GM19099 (cell line): ENCODE results near the gene INPP5D.

ENCODE experiments used
- POLR2A ChIP-seq: IDR thresholded peaks from 3 replicates; pipeline ENCODE4 v1.6.1; 2011; ENCODE audit warnings: low read depth; ENCODE audit not compliant: insufficient read length; ENCODE audit errors: extremely low read depth

The INPP5D gene

DNA sequence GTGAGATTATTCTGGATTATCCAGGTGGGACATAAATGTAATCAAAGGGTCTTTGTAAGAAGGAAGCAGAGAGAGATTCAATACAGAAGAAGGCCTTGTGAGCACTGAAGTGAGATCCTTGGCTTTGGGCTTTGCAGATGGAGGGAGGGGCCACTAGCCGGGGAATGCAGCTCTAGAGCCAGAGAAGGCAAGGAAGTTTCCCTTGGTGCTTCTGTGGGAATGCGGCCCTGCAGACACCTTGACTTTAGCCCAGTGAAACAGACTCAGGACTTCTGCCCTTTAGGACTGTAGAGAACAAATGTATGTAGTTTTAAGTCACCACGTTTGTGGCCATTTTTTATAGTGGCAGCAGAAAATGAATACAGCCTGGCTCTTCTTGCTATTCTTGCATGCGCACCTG is 19.6 kb upstream of the INPP5D start:
- TF ChIP-seq POLR2A: no peak

DNA sequence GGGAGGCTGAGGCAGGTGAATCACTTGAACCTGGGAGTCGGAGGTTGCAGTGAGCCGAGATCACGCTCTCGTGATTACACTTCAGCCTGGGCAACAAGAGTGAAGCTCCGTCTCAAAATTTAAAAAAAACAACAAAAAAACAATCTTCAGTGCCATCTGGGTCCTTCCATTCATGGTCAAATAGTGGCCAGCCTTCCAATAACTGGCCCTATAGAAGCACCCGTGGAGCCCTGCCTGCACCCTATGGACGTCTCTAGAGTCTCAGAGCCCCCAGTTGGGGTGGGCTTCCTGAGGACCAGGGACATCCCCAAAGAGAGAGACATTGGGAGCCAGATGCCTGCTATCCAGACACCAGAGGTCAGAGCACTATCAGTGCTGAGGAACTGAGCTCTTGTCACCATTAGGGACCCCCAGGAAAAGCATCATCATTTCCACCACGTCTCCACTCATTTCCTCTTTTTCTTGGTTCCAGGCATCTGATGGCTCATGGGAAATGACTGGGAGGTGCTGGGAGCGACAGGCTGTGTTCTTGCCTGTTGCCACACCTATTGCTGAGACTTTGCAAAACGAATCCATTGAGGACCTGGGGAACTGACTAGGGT is 18.3 kb upstream of the INPP5D start:
- no peak for TF ChIP-seq POLR2A

DNA sequence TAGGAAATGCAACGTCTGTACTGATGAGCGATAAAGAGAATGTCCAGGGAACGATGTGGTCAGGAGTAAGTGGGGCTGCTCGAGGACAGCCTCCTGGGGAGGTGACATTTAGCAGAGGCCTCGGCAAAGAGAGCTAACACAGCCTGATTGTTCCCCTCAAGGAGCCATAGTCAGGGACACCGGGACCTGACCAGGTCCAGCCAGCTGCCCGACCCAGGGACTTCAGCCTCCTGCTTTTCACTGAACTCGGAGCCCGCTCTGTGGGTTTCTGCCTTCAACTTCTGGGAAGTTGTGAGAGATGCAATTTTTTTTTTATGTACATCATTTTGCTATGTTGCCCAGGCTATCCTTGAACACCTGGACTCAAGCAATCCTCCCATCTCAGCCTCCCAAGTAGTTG is 17.6 kb upstream of the INPP5D start:
- TF ChIP-seq POLR2A: no peak

DNA sequence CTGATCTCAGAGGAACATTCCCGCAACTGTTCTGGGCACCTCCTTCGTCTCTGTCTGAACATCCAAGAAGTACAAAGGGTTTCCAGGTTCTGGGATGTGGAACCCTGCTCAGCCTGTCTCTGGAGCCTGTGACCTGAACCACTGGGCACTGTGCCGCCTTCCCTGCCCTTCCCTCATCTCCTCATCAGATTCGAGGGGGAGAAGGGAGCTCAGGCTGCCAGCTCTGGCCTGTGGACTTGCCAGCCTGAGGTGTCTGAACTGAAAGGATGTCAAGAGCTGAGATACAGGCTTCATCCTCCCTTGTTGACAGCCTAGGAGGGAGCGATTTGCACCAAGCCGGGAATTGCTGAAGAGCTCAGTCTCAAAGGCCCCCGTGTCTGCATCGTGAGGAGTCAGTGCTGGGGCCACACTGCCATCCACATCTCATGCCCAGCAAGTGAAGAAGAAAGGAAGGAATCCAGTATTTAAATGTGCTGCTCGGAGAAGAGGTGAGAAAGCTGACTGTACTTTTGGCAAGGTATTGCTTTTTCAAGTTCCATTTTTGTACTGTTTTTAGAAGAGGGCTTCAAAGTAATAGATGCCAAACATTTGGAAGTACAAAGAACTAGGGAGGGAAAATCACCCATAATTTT is 15.1 kb upstream of the INPP5D start:
- no peak for TF ChIP-seq POLR2A

DNA sequence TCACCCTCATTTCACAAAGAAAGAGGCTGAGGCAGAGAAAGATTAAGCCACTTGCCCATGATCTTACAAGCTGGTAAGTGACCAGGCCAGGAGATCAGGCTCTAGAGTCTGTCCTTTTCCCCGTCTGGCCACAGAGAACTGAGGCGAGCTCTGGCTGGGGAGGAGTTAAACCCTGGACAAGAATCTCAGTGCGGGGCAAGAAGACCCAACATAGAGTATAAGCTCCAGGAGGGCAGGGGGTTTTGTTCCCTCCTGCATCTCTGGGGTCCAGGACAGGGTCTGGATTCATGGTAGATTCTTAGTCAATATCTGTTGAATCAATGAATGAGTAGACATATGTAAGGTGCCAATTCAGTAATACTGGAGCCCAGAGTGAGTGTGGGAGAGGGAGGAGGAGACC is 12.9 kb upstream of the INPP5D start:
- TF ChIP-seq POLR2A: no peak

DNA sequence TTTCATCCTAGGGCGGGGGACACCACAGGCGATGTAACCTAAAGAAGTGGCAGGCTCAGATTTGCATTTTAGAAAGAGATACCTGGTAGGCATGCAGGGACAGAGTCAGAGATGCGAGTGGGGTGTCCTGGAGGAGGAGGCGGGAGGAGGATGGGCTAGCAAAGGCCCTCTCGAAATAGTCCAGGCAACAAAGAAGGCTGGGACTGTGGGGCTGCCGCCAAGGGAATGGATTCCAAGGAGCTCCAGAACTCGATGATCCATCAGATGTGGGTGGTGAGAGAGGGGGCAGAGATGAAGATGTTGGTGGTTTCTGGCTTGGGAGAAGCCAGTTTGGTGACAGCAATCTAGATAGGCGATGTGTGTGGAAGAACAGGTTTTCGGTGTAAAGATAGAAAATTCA is 12.5 kb upstream of the INPP5D start:
- TF ChIP-seq POLR2A: no peak

DNA sequence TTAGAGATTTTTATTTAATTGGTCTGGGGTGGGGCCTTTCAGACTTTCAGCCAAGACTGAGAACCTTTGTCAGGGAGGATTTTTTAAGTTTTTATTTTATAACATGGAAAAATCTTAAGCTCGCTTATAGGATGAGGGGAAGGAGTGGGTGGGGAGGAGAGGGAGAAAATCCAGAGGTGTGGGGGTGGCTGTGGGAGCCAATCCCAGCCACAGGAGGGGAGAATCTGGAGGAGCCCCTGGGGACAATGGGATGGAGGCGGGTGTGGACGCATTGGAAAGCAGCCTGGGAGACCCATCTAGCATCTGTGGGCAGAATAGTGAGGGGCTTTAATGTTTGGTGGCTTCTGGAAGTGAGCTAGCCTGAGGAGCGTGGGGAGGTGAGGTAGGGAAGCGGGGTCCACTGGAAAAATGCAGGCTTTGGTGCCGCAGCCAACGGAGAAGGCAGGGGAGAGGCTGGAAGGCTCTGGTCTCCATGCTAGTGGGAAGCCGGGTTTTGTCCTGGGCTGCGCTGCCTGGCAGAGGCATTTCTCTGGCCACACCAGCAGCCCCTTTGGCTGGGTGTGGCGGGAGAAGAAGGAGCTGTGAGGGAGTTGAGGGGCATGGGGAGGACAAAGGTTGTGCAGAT is 11.5 kb upstream of the INPP5D start:
- TF ChIP-seq POLR2A: no peak

DNA sequence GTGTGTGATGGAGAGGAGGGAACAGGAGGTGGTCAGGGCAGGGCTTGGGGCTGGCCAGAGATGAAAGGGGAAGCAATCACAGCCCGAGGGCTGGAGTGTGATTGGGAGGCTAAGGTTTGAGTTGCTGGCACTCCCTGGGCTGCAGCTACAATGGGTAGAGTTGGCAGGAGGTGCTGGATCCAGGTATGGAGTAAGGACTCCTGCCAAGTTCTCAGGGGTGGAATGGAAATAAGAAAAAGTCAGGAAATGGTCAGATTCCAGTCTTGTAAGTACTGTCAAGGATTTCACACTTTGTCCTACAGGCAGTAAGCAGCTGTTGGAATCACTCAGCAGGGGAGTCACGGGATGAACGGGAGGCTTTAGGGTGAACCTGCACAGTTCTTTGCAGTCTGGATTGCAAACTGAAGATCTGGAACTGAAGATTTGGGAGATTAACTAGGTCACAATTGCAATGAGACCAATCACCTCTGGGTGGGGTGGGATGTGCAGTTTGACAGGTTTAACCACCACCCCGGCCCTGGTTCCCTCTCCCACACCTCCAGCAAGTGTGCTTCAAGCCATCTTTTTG is 10.9 kb upstream of the INPP5D start:
- no peak for TF ChIP-seq POLR2A

DNA sequence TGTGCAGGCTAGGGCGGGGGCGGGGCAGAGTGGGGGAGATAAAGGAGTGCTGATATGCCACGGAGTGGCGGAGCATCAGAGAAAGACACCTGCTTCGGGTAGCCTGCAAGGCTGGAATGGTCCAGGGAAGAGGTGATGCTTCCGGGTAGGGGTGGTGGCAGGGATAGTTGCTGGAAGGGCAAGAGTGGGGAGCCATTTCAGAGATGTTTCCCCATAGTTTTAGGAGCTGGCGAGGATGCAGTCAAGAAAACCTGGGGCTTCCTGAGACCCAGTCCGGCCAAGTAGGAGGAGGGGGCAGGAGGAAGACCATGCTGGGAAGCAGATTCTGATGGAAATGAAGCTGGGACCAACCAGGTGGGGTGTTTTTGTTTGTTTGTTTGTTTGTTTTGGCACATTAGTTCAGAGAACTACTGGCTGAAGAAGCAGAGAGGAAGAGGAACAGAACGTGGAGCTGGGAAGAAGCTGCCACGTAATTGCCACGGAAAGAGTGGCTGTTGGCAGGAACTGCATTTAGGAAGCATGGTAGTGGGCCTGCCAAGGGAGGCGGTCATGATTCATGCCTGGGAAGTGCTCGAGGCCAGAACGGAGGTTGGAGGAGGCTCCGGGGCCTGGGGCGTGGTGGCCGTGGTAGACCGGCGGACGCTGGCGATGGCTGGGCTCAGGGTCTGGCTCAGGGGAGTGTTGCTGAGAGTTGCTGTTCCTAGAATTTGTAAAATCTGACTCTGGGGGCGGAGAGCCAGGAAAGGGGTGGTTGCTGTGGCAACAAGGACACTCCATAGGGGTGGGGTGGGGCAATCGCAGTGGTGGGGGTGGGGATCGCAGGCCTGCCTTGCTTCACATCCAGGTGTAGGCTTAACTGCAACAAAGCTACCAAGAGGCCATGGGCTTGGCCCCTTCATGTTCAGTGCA is 8.6 kb upstream of the INPP5D start:
- no peak for TF ChIP-seq POLR2A

DNA sequence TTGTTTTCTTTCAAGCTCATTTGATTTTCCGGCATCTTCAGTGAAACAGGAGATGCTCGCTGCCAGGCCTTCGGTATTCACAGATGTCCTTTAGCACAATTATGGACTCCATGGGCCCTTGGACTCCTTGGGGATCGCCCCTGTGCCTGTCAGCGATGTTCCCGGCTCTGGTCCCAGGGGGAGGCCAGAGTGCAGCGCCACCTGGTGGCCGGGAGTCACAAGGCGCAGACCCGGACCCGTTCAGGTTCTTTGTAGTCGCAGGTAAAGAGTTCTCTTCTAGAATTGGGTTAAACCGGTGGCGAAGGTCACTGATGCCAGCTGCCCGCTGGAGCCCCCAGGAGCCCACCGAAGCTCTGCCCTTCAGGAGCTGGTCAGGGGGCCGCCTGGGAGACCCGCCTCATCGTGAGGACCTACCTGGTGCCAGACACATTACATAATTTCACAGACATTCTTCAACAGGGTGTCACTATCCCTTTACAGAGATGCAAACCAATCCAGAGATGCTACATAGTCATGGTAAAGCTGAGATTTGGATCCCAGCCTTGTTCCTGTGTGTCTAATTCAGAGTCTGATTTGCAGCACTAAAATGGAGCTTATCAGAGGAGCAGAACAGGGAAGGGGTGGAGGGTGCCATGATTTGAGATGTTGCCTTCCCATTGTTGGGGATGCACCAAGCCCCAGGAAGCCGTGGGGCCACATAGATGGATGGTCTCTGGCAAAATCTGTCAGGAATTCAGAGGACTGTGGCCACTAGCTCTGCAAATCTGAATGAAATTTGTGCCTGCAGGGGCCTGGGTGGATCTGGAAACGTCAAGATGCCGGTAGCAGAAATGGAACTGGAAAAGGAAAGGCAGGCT is 6.0 kb upstream of the INPP5D start:
- no peak for TF ChIP-seq POLR2A

DNA sequence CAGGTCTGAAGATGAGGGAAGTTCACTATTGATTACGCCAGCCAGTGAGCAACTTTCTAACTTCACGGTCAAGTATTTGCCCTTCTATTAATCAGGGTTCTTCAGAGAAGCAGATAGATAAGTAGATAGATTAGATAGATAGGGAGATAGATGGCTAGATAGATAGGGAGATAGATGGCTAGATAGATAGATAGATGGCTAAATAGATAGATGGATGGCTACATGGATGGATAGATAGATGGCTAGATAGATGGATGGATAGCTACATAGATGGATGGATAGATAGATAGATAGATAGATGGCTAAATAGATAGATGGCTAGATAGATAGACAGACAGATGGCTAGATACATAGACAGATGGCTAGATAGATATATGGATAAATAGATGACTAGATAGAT is 4.8 kb upstream of the INPP5D start:
- no peak for TF ChIP-seq POLR2A

DNA sequence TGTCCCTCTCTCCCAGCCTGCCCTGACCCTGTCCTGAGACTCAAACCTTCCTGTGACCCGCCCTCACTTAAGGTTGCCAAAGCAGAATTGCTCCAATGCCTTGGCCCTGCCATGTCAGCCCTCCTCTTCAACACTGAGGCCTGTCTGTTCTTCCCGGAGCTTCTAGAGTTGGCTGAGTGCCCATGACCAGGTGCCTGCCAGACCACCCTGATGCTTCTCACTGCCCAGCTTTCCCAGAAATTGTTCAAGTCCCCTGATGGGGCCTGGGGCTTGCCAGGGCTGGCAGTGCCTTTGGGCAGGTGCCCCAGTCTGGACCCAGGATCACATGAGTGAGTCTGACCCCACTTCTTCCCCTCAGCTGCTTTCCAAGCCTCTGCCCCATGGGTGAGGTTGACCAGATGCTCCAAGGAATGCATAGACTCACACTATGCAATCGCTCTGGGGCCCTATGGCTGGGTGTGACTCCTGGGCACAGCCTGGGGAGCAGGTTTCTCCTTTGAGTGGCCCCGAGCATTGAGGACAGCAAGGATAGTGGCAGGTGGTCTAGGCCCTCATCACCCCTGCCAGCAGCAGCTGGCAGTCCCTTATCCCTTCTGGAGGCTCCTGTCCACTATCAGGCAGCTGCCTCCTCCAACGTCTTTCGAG is 3.1 kb upstream of the INPP5D start:
- no peak for TF ChIP-seq POLR2A

DNA sequence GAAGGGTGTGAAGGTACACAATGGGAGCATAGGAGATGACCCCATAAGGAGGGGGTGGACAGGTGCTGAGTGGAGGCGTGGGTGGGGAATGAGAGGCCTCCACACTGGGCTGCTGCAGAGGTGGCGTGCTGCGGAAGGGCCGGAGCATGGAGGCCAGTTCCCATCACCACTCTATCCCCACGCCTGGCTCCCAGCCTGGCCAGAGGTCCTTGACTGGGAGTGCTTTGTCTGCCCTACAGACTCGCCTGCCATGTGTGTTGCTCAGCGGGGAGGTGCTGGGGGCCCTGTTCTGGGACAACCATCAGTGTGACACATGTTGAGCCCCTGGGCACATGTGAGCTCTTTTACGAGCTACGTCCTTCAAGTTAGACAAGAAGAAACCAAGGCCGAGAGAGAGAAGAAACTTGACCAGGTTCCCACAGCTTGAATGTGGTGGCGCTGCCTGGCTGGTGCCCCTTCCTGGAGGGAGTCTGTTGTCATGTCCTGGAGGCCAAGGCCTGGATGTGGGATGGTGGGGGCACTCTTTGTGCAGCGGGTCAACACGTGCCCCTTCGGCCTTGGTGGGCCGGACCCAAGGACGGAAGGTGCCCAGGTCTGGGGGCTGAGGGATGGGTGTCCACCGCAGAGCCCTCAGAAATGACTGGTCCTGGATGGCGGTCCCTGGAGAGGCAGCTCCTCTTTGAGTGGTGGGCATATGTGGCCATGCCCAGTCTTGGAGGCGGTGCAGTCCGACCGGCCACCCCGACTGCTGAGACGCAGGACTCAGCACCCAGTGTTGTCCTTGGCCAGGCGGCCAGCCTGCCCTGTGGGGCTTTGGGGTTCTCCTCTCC is 1.2 kb upstream of the INPP5D start:
- no peak for TF ChIP-seq POLR2A
